ENCODE measurements around the gene MACROD2.
"Not testable (repeated sequence)": the region's sequence is repeated elsewhere in the genome, so short reads cannot be mapped to it uniquely, and the experiment has no call there.

Gene MACROD2

GRCh38 chr20:14197097-14197496 is 201.8 kb downstream of the MACROD2 start:
- DNase-seq = no peak

- DNase-seq = no peak
These were observed 203.1 kb downstream of the MACROD2 start for GRCh38 chr20:14198416-14198815.

- no peak for DNase-seq
These were observed 203.8 kb downstream of the MACROD2 start for GRCh38 chr20:14199111-14199510.

DNA sequence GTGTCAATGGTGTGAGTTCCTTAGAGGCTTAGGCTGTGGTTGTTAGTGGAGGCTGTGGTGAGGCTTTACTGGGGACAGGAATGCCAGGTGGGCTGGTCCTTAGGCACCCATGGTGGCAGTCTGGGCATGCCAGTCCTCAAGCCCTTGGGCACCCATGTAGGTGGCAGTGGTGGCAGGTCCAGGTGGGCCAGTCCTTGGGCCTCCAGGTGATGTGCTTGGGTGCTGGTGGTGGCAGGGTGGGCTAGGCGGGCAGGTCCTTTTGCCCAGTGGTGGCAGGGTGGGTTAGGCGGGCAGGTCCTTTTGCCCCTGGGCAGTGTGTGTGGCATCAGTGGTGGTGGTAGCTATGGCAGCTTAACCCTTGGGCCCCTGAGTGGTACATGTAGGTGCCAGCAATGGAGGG is 208.3 kb downstream of the MACROD2 start:
- DNase-seq = no peak

DNA sequence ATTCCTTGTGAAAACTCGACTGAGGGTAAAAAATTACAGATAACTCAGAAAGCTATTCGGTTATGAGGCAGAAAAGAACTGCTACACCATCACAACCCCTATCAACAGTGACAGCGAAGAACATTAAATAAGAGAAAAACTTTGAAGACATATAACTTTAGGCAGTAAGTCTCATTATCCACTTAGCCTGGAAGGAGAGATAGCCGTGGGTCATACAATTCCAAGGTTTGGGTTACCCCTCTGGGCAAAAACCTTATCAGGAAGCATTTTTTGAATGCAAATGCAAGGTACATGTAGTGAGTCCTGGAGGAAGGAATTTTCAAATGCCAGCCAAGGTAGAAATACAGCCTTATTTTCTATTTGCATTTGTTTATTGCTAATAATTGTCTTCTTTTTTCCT is 212.3 kb downstream of the MACROD2 start:
- DNase-seq = no peak

GRCh38 chr20:14208956-14209355 is 213.6 kb downstream of the MACROD2 start:
- no peak for DNase-seq

GRCh38 chr20:14210146-14210545 is 214.8 kb downstream of the MACROD2 start:
- DNase-seq = no peak

GRCh38 chr20:14214046-14214445 is 218.7 kb downstream of the MACROD2 start:
- DNase-seq = no peak

DNA sequence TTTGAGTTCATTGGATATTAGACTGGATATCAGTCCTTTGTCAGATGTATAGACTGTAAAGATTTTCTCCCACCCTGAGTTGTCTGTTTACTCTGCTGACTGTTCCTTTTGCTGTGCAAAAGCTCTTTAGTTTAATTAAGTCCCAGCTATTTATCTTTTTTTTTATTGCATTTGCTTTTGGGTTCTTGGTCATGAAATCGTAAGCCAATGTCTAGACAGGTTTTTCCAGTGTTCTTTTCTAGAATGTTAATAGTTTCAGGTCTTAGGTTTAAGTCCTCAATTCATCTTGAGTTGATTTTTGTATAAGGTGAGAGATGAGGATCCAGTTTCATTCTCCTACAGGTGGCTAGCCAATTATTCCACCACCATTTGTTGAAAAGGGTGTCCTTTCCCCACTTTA is 220.6 kb downstream of the MACROD2 start:
- DNase-seq = not testable (repeated sequence)

DNA sequence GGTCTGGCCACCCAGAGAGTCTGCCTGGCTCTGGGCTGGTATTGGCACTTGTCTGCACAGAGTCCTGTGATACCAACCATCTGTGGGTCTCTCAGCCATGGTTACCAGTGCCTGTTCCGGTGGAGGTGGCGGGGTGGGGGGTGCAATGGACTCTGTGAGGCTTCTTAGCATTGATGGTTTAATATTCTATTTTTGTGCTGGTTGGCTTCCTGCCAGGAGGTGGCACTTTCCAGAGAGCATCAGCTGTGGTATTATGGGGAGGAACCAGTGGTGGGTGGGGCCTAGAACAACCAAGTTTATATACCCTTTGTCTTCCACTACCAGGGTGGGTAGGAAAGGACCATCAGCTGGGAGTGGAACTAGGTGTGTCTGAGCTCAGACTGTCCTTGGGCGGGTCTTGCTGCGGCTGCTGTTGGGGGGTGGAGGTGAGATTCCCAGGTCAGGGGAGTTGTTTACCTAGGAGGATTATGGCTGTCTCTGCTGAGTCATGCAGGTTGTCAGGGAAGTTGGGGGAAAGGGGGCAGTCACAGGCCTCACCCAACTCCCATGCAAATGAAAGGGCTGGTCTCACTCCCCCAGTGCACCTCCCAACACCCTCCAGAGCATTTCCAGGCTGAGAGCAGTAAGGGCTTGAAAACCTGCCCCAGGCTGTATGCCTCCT is 224.6 kb downstream of the MACROD2 start:
- no peak for DNase-seq

GRCh38 chr20:14220986-14221385 is 225.7 kb downstream of the MACROD2 start:
- DNase-seq = no peak

DNA sequence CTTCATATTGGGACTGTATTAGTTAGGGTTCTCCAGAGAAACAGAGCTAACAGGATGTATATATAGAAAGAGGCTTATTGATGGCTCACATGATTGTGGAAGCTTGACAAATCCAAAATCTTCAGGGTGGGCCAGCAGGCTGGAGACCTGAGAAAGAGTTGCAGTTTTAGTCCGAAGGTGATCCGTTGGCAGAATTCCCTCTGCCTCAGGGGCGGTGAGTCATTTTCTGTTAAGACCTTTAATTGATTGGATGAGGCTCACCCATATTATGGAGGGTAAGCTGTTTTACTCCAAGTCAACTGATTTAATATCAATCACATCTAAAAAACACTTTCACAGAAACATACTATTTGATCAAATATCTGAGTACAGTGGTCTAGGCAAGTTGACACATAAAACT is 228.5 kb downstream of the MACROD2 start:
- DNase-seq = no peak

GRCh38 chr20:14226051-14227049 is 231.0 kb downstream of the MACROD2 start:
- not testable (repeated sequence) for DNase-seq

- no peak for DNase-seq
These were observed 237.3 kb downstream of the MACROD2 start for GRCh38 chr20:14232650-14233049.

- DNase-seq = no peak
These were observed 239.5 kb downstream of the MACROD2 start for GRCh38 chr20:14234666-14235295.

GRCh38 chr20:14235355-14235754 is 240.0 kb downstream of the MACROD2 start:
- DNase-seq = no peak

- DNase-seq = no peak
These were observed 250.2 kb downstream of the MACROD2 start for GRCh38 chr20:14245368-14245970.

- no peak for DNase-seq
These were observed 264.4 kb downstream of the MACROD2 start for GRCh38 chr20:14259689-14260088.

- DNase-seq = no peak
These were observed 265.1 kb downstream of the MACROD2 start for GRCh38 chr20:14260367-14260766.

DNA sequence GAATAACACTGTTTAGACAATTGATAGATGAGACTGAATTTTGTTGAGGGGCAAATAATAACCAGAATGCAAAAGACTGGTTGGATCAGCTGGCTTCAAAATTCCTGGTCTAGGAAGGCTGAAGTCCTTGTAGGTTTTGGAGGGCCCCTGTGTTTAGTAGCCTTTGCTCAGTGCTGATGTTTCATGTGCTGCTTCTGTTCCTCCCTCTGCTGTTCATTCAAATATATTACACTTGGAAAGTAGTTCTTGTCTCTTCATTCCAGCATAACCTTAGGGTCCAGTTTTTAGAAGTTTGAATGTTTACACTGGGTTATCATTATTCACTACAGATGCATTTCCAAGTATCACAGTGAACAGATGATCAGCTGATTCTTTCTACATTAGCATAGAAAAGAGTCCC is 269.6 kb downstream of the MACROD2 start:
- DNase-seq = no peak

DNA sequence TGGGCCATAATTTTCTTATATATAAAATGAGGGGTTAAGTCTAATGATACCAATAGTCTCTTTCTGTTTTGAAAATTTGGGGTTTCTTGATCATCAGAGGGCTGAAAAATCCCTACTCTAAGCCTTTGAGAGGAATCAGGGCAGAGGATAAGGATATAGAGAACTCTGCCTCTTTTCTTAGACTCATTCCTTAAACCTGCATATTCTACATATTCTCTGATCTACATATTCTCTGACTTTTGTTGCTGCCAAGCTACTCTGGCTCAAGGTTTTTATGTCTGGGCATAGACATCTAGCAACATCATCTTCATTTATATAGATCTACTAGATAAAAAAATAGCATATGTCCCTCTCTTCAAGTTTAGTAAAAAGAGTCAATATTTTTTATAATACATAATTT is 270.9 kb downstream of the MACROD2 start:
- DNase-seq = no peak

DNA sequence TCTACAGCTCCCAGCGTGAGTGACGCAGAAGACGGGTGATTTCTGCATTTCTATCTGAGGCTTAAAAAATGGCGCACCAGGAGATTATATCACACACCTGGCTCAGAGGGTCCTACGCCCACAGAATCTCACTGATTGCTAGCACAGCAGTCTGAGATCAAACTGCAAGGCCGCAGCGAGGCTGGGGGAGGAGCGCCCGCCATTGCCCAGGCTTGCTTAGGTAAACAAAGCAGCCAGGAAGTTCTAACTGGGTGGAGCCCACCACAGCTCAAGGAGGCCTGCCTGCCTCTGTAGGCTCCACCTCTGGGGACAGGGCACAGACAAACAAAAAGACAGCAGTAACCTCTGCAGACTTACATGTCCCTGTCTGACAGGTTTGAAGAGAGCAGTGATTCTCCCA is 275.4 kb downstream of the MACROD2 start:
- not testable (repeated sequence) for DNase-seq

DNA sequence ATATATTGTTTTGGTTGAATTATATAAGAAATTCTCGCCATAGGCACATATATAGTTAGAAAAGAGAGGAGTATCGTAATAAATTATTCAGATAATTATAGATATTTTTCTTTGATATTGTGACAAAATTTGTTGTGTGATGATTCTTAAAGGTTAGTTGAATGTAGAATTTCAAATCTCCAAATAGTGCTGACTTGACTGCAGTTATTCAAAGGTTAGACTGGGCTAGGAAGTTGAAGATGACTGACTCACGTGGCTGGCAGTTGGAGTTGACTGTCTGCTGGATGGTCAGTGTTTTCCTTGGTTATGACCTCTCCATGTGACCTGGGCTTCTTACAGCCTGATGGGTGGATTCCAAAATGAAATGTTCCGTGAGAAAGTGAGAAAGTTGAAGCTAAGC is 286.8 kb downstream of the MACROD2 start:
- no peak for DNase-seq
